Neural progenitor cell (in vitro differentiated cells): Measurements from ENCODE around the gene JPH2.

Source experiments
- EZH2 ChIP-seq: fragments of 200-600 bp; sonication (generic); IDR thresholded peaks from 2 replicates; pipeline ENCODE4 v1.6.1; 2017; ENCODE audit warnings: antibody characterized with exemption, mild to moderate bottlenecking, moderate library complexity
- EZH2phosphoT487 ChIP-seq: fragments of 200-600 bp; sonication (generic); IDR thresholded peaks from 2 replicates; pipeline ENCODE4 v1.6.1; 2017; ENCODE audit warnings: antibody characterized with exemption
- TF ChIP-seq, protein P1 (sequence below): fragments of 200-600 bp; sonication (generic); IDR thresholded peaks from 2 replicates; pipeline ENCODE4 v1.5.1; 2017; ENCODE audit warnings: antibody characterized with exemption, mild to moderate bottlenecking

DNA sequence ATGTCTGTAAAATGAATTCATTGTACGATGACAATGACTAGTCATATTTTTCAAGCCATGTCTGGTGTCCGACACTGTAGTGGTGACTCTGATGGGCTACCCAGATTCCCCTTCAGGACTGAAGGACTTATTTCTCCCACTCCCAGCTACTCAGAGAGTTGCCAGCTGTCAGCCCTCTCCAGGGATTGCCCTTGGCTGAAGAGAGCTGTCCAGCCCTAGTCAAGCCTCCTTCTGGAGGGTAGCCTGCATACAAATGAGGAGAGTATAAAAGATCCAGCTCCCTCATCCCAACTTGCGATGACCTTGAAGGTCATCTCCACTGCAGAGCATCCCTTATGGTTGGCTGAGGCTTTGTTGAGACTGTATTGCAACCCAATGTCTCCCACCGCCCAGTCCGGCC, 29.9 kb downstream of the JPH2 start:
- TF ChIP-seq, protein P1, sequence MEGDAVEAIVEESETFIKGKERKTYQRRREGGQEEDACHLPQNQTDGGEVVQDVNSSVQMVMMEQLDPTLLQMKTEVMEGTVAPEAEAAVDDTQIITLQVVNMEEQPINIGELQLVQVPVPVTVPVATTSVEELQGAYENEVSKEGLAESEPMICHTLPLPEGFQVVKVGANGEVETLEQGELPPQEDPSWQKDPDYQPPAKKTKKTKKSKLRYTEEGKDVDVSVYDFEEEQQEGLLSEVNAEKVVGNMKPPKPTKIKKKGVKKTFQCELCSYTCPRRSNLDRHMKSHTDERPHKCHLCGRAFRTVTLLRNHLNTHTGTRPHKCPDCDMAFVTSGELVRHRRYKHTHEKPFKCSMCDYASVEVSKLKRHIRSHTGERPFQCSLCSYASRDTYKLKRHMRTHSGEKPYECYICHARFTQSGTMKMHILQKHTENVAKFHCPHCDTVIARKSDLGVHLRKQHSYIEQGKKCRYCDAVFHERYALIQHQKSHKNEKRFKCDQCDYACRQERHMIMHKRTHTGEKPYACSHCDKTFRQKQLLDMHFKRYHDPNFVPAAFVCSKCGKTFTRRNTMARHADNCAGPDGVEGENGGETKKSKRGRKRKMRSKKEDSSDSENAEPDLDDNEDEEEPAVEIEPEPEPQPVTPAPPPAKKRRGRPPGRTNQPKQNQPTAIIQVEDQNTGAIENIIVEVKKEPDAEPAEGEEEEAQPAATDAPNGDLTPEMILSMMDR, result no peak
- TF ChIP-seq EZH2, result no peak
- TF ChIP-seq EZH2phosphoT487, result no peak
